K562 (cell line): ENCODE data around the gene URI1. TPM values are rescaled to one million over a fixed set of nuclear protein-coding genes. Genes with fewer than 3 reads are reported as not detected.
A peak's percentile ranks its signal among the peaks of the same experiment; 100 is the strongest.

ENCODE experiments used
- ATAC-seq: fragments of 200-7000 bp; cut with Tn5 transposase; 3 replicates; pipeline ENCODE4 v1.9.1; 2020; ENCODE audit warnings: moderate library complexity
- BruUV-seq: library from RNA; stranded (reverse); fragments of 400-500 nt; replicated peaks from 2 replicates; lab custom pipeline; 2021; lab: Mats Ljungman, UMichigan
- CTCF ChIA-PET: fragments of 300-600 bp; formaldehyde crosslinking; extraction: SDS; loops from one replicate; lab custom pipeline; 2021; ENCODE audit warnings: low intra/inter-chr PET ratio; lab: Yijun Ruan, JAX
- POLR2A ChIA-PET: fragments of 300-600, 350-650 bp; sonication (Branson Sonifier 250); formaldehyde crosslinking; extraction: SDS; loops from one replicate; lab custom pipeline; 2021; ENCODE audit warnings: antibody characterized with exemption, inconsistent platforms; lab: Yijun Ruan, JAX
- DNase-seq, 4 experiments: peaks; one replicate each; pipeline versions ENCODE4 v3.0.0 to v3.0.0-alpha.2; 2011 to 2018; ENCODE audit warnings: low spot score in 3 of 4, mixed read lengths in 3 of 4; ENCODE audit errors: extremely low read depth in 1 of 4
- FAIRE-seq: peaks from 2 replicates; lab custom pipeline; 2011; peaks lifted over from hg19 to GRCh38; lab: Jason Lieb, UNC
- H2AFZ ChIP-seq: 2 replicates; pipeline ENCODE4 v1.6.0; 2011; ENCODE audit warnings: low read depth, low read length, control low read depth, inconsistent platforms
- H3K27ac ChIP-seq: fragments of 200-600 bp; 3 replicates; pipeline ENCODE4 v1.8.0; 2011; ENCODE audit warnings: low read depth, mild to moderate bottlenecking, control low read depth, inconsistent platforms, low read length, moderate library complexity, mixed read lengths; ENCODE audit errors: extremely low read depth
- H3K27me3 ChIP-seq, 2 experiments: fragments of 300-600 bp in 1 of 2; 2 replicates in 1 of 2; 3 replicates in 1 of 2; pipeline versions ENCODE4 v1.6.0 to v1.8.0; 2011; ENCODE audit warnings: inconsistent platforms in 2 of 2, low read length in 2 of 2, mild to moderate bottlenecking in 1 of 2, mixed read lengths in 1 of 2, moderate library complexity in 1 of 2; ENCODE audit not compliant: control insufficient read depth in 2 of 2, insufficient read depth in 2 of 2
- H3K36me3 ChIP-seq: fragments of 300-600 bp; 3 replicates; pipeline ENCODE4 v1.8.0; 2011; ENCODE audit warnings: mild to moderate bottlenecking, low read length, inconsistent platforms; ENCODE audit not compliant: control insufficient read depth, insufficient read depth
- H3K4me1 ChIP-seq, 2 experiments: fragments of 200-600 bp in 1 of 2; replicated peaks in 1 of 2; 2 replicates in 1 of 2; 3 replicates in 1 of 2; pipeline versions ENCODE4 v1.5.1 to v1.8.0; 2011; ENCODE audit warnings: inconsistent platforms in 2 of 2, low read length in 2 of 2, mild to moderate bottlenecking in 1 of 2, mixed read lengths in 1 of 2, moderate library complexity in 1 of 2; ENCODE audit not compliant: control insufficient read depth in 2 of 2, insufficient read depth in 2 of 2
- H3K4me2 ChIP-seq: 2 replicates; pipeline ENCODE4 v1.6.1; 2011; ENCODE audit warnings: low read length, control low read depth, inconsistent platforms, mixed read lengths; ENCODE audit not compliant: insufficient read depth
- H3K4me3 ChIP-seq: fragments of 200-600 bp; sonication (generic), shearing (Covaris generic); 2 replicates; pipeline ENCODE4 v1.5.1; 2016; ENCODE audit warnings: control low read depth, inconsistent platforms
- H3K79me2 ChIP-seq: fragments of 200-600 bp; 3 replicates; pipeline ENCODE4 v1.8.0; 2011; ENCODE audit warnings: low read length, inconsistent platforms; ENCODE audit not compliant: control insufficient read depth, insufficient read depth
- H3K9ac ChIP-seq, 2 experiments: 2 replicates each; pipeline versions ENCODE4 v1.6.0 to v1.6.1; 2011; ENCODE audit warnings: low read depth in 2 of 2, low read length in 2 of 2, control low read depth in 1 of 2, inconsistent platforms in 1 of 2, mild to moderate bottlenecking in 1 of 2, mixed read lengths in 1 of 2; ENCODE audit not compliant: insufficient read depth in 1 of 2
- H3K9me1 ChIP-seq: one replicate; pipeline ENCODE4 v1.6.0; 2011; ENCODE audit warnings: inconsistent platforms, mild to moderate bottlenecking, low read length, moderate library complexity; ENCODE audit not compliant: control insufficient read depth, insufficient read depth
- H3K9me3 ChIP-seq: replicated peaks from 2 replicates; pipeline ENCODE4 v1.5.1; 2011; ENCODE audit warnings: low read depth, low read length, inconsistent platforms; ENCODE audit not compliant: control insufficient read depth, insufficient read depth
- H4K20me1 ChIP-seq: replicated peaks from 2 replicates; pipeline ENCODE4 v1.6.1; 2011; ENCODE audit warnings: low read length, inconsistent platforms, mixed read lengths; ENCODE audit not compliant: control insufficient read depth, insufficient read depth
- ATF3 ChIP-seq, 2 experiments: fragments of 450-650 bp in 1 of 2; sonication (generic) in 1 of 2; formaldehyde crosslinking in 1 of 2; IDR thresholded peaks in 1 of 2; conservative IDR thresholded peaks in 1 of 2; 2 replicates each; pipeline versions ENCODE4 v1.6.1 to v1.8.1; 2016 to 2023; ENCODE audit warnings: mild to moderate bottlenecking in 2 of 2, moderate library complexity in 2 of 2, inconsistent platforms in 1 of 2, missing genetic modification reagents in 1 of 2
- BRD9 ChIP-seq: fragments of 450-650 bp; IDR thresholded peaks from 2 replicates; pipeline ENCODE4 v1.6.1; 2018; ENCODE audit warnings: low read depth; ENCODE audit not compliant: partially characterized antibody
- MTA2 ChIP-seq: fragments of 450-650 bp; IDR thresholded peaks from 2 replicates; pipeline ENCODE4 v1.6.1; 2016; ENCODE audit warnings: low read depth
- NFYB ChIP-seq: IDR thresholded peaks from 2 replicates; pipeline ENCODE4 v1.6.1; 2011; ENCODE audit warnings: mild to moderate bottlenecking, moderate library complexity; ENCODE audit not compliant: insufficient read length; ENCODE audit errors: extremely low read depth
- RAD51 ChIP-seq: fragments of 450-650 bp; IDR thresholded peaks from 2 replicates; pipeline ENCODE4 v1.7.1; 2016; ENCODE audit warnings: low read depth, mild to moderate bottlenecking, borderline replicate concordance
- SIN3B ChIP-seq: fragments of 450-650 bp; IDR thresholded peaks from 2 replicates; pipeline ENCODE4 v1.6.1; 2017; ENCODE audit warnings: low read depth, mild to moderate bottlenecking, moderate library complexity
- SP2 ChIP-seq: IDR thresholded peaks from 2 replicates; pipeline ENCODE4 v1.6.1; 2011; ENCODE audit warnings: mild to moderate bottlenecking, low read depth, low read length, moderate library complexity; ENCODE audit not compliant: poor library complexity, severe bottlenecking; ENCODE audit errors: extremely low read depth
- SRSF9 ChIP-seq: fragments of 200-400 bp; formaldehyde crosslinking; IDR thresholded peaks from 2 replicates; pipeline ENCODE4 v1.6.1; 2017; ENCODE audit warnings: low read depth, low read length, borderline replicate concordance
- TCF15 ChIP-seq: fragments of 250-450 bp; sonication (Bioruptor Pico); IDR thresholded peaks from 2 replicates; pipeline ENCODE4 v1.8.0; 2022; ENCODE audit warnings: moderate library complexity, mild to moderate bottlenecking, inconsistent platforms
- ZNF551 ChIP-seq: fragments of 250-450 bp; sonication (Bioruptor Pico); IDR thresholded peaks from 2 replicates; pipeline ENCODE4 v1.5.0; 2021; ENCODE audit warnings: mild to moderate bottlenecking, moderate library complexity
- WGBS: fragments of 100-300 bp; shearing (Covaris generic); methylation state at CpG from one replicate; pipeline ENCODE4 v1.1.6; 2016; ENCODE audit warnings: low coverage, mixed read lengths; ENCODE audit not compliant: insufficient coverage; ENCODE audit errors: missing lambda C conversion rate; 5-methylcytosine and 5-hydroxymethylcytosine counted together
- in situ Hi-C: fragments of 300-500 bp; cut with MboI; formaldehyde crosslinking; loops from 4 replicates; pipeline ENCODE4 v1.15.0; 2018; ENCODE audit warnings: inconsistent platforms, mixed read lengths
- intact Hi-C: fragments of 100-400 bp; cut with micrococcal nuclease; formaldehyde crosslinking; loops from 2 replicates; pipeline ENCODE4 v1.14.2; 2022
- polyA plus RNA-seq, 8 experiments: library from polyadenylated mRNA; depleted of rRNA in 4 of 8; stranded (reverse) in 5 of 8; unstranded in 3 of 8; fragments of >200 nt; fragmentation: Nextera tagmentation in 2 of 8; fragmentation: Illumina TruSeq in 1 of 8; extraction: Ambion mirVana in 2 of 8; extraction: Trizol in 1 of 8; gene quantifications; 2 replicates each; pipeline versions ENCODE4 v1.2.1 to v1.2.3, GENCODE V29; 2011 to 2014; ENCODE audit warnings: inconsistent platforms in 1 of 8, missing spikeins in 1 of 8
- total RNA-seq, 7 experiments: library from RNA; depleted of rRNA in 6 of 7; stranded (reverse); fragments of >200 nt in 6 of 7; fragmentation: Illumina TruSeq in 2 of 7; extraction: Trizol in 2 of 7; gene quantifications; 2 replicates each; pipeline versions ENCODE4 v1.2.1 to v1.2.3, GENCODE V29; 2011 to 2021; ENCODE audit warnings: low replicate concordance in 1 of 7
- TF ChIP-seq, protein P1 (sequence below): fragments of 250-450 bp; sonication (Bioruptor Pico); IDR thresholded peaks from 2 replicates; pipeline ENCODE4 v1.4.0; 2020; ENCODE audit warnings: mild to moderate bottlenecking, moderate library complexity, borderline replicate concordance
- TF ChIP-seq, protein P2 (sequence below): fragments of 250-450 bp; sonication (Bioruptor Pico); IDR thresholded peaks from 2 replicates; pipeline ENCODE4 v1.6.1; 2021; ENCODE audit warnings: mild to moderate bottlenecking
- TF ChIP-seq, protein P3 (sequence below): fragments of 450-650 bp; conservative IDR thresholded peaks from 2 replicates; pipeline ENCODE4 v1.6.1; 2016; ENCODE audit warnings: missing genetic modification characterization, low read depth, mild to moderate bottlenecking, control low read depth, missing compliant biosample characterization

URI1 gene
- total and polyA plus RNA-seq, 9 of the 15 experiments (the other 6 are each of a cell fraction or from before 2014, with no cell fraction given) = 16.9 to 87.4 (median 63.9) TPM

DNA sequence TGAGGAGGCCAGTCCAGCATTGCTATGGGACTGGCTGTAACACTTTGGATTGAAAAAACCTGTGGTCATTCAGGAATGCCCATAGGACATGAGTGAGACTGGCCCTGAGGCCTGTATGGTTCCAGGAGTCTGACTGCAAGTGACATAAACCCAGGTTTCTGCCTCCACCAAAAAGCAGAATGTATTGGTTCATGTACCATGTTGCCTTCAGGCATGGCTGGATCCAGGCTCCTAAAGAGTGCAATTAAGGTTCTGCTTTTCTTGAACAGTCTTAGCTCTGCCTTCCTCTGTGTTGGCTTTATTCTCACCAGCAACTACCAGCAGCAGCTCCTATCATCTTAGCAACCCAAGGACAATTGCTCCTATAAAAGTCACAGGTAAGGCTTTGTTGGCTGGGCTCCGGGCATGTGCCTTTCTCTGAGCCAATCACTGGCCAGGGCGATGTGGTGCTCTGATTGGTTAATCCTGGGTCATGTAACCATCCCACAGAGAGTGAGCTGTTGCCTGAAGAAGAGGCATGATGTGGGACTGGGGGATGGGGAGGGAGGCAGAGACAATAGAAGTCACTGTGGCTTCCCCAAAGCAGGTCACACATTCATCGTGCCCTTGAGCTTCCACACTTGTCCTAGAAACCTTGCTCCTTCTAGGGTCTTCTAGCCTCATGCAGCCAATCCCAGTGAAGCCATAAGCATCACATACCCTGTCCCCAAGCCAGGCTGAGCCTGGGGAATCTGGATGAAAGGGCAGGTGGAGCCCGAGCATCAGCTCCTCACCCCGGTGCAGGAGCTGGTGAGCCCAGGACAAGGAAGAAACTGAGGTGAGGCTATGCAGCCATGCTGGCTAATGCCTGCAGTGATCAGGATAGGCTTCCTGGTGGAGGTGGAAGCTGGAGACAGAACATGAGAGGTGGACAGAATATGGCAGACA is 123.9 kb downstream of the URI1 start:
- no peak overlapping the region for H3K27ac ChIP-seq
- peak; percentile 41; the same call in 1 of the 3 replicates for ATAC-seq
- H3K4me1 ChIP-seq = peaks cover 0 to 8% of the 10 kb centered on the region in 2 experiments; a peak in 2 of 5 replicates
- intact Hi-C loops (no loop called here), in situ Hi-C loops (no loop called here)
- H3K79me2 ChIP-seq = no peaks in the 10 kb centered on the region
- peak in 1 of 4 experiments; percentile 42 for DNase-seq
- no peak overlapping the region for H3K4me3 ChIP-seq
- H4K20me1 ChIP-seq = 0 out of 2 replicates have a peak, but pooled peaks cover 7% of the 10 kb centered on the region
- no peaks in the 10 kb centered on the region for H3K9me3 ChIP-seq
- H3K9ac ChIP-seq = no peak overlapping the region; a peak in 1 of 4 replicates
- no peak for FAIRE-seq
- 0% methylated on average over 5 of the region's 5 CpGs for WGBS
- H2AFZ ChIP-seq = no peak overlapping the region
- H3K27me3 ChIP-seq = peaks cover 16 to 53% of the 10 kb centered on the region in 2 experiments; a peak in 4 of 5 replicates
- ChIA-PET POLR2A (no interaction called here), CTCF (no interaction called here)
- no peaks in the 10 kb centered on the region for H3K36me3 ChIP-seq
- no TSS peak for BruUV-seq
- H3K9me1 ChIP-seq = no peaks in the 10 kb centered on the region
- no peak overlapping the region for H3K4me2 ChIP-seq
- peak; percentile 48 for TF ChIP-seq NFYB
- TF ChIP-seq, protein P1, sequence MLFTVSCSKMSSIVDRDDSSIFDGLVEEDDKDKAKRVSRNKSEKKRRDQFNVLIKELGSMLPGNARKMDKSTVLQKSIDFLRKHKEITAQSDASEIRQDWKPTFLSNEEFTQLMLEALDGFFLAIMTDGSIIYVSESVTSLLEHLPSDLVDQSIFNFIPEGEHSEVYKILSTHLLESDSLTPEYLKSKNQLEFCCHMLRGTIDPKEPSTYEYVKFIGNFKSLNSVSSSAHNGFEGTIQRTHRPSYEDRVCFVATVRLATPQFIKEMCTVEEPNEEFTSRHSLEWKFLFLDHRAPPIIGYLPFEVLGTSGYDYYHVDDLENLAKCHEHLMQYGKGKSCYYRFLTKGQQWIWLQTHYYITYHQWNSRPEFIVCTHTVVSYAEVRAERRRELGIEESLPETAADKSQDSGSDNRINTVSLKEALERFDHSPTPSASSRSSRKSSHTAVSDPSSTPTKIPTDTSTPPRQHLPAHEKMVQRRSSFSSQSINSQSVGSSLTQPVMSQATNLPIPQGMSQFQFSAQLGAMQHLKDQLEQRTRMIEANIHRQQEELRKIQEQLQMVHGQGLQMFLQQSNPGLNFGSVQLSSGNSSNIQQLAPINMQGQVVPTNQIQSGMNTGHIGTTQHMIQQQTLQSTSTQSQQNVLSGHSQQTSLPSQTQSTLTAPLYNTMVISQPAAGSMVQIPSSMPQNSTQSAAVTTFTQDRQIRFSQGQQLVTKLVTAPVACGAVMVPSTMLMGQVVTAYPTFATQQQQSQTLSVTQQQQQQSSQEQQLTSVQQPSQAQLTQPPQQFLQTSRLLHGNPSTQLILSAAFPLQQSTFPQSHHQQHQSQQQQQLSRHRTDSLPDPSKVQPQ (CRISPR knock-in tag) = no peak
- 0 out of 2 replicates have a peak, but pooled peaks have one; percentile 16 for TF ChIP-seq RAD51
- no peak for TF ChIP-seq MTA2
- no peak for TF ChIP-seq ATF3 (IDR thresholded peaks at IDR 0.05)
- TF ChIP-seq ATF3 (CRISPR knock-in tag; conservative IDR thresholded peaks at IDR 0.05) = no peak
- no peak for TF ChIP-seq ZNF551 (CRISPR knock-in tag)
- TF ChIP-seq, protein P2, sequence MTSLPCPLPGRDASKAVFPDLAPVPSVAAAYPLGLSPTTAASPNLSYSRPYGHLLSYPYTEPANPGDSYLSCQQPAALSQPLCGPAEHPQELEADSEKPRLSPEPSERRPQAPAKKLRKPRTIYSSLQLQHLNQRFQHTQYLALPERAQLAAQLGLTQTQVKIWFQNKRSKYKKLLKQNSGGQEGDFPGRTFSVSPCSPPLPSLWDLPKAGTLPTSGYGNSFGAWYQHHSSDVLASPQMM = no peak
- TF ChIP-seq TCF15 (CRISPR knock-in tag) = no peak
- TF ChIP-seq SP2 = no peak
- no peak for TF ChIP-seq SRSF9
- TF ChIP-seq, protein P3, sequence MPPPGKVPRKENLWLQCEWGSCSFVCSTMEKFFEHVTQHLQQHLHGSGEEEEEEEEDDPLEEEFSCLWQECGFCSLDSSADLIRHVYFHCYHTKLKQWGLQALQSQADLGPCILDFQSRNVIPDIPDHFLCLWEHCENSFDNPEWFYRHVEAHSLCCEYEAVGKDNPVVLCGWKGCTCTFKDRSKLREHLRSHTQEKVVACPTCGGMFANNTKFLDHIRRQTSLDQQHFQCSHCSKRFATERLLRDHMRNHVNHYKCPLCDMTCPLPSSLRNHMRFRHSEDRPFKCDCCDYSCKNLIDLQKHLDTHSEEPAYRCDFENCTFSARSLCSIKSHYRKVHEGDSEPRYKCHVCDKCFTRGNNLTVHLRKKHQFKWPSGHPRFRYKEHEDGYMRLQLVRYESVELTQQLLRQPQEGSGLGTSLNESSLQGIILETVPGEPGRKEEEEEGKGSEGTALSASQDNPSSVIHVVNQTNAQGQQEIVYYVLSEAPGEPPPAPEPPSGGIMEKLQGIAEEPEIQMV (tag) = no peak
- TF ChIP-seq BRD9 = no peak
- TF ChIP-seq SIN3B = no peak
